SIG-M5 treated with dmso at 0.1 percent for 504 hours (cell line): ENCODE measurements around the gene SNCAIP.
"Not testable (repeated sequence)": the region's sequence is repeated elsewhere in the genome, so short reads cannot be mapped to it uniquely, and the experiment has no call there.

Experiments
- DNase-seq: peaks from one replicate; lab custom pipeline; 2025; ENCODE audit not compliant: unreplicated experiment; lab: John Stamatoyannopoulos, UW

The SNCAIP gene

DNA sequence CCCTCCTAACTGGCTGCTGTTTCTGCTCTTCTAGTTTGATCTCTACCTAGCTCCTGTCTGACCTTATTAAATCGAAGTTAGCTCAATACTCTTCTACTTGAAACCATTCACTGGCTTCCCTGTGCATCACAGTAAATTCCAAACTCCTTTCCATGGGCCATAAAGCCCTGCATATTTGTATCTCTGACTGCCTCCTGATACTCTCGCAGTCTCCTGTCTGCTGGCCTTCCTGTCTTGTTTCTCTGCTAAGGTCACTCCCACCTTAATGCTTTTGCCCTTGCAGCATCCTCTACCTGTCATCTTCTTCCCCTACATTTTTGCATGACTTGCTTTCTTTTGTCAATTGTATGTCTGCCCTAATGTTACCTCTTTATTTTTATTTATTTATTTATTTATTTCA lies 44.8 kb downstream of the SNCAIP start:
- DNase-seq: no peak

DNA sequence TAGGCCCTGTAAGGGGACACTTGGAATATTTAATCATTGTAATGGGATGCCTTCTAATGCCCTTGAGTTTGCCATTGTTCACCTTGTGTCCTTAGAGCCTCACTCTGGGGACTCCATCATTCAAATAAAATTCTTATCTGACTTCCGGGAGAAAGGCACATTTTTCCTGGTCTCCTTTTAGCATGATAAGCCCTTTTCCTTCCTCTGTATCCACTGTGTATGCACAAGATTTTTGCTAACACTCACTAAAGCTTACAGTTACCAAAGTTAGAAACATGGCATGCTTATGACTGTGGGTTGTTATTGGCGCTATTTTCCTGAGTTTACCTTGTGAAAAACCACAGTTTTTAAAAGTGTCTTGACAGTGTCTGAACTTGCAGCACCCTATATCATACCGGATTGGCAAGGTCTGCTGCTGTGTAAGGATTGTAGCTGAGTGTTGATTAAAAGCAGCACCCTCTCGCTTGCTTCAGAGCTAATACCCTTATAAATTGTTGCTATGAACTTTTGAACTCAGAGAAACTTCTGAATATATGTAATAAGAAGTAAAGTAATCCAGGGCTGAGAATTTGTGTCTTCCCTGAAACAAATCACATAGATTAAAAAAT lies 46.4 kb downstream of the SNCAIP start:
- no peak for DNase-seq

DNA sequence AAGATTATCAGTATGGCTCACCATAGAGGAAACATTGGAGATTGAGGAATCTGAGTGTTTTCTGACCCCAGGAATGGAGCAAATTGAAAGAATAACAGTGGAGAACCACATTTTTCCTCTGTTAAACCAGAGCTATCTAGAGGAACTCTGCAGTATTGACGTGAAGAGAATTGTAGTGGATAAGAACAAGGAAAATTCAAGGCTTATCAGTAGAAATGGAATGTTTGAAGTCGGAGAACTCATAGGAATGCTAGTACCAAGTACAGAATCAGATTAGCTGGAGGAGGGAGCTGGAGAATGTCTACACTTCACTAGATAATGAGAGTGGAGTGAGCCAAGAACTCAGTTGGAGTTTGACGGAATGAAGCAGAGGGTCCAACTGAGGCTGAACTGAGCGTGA lies 50.3 kb downstream of the SNCAIP start:
- no peak for DNase-seq

DNA sequence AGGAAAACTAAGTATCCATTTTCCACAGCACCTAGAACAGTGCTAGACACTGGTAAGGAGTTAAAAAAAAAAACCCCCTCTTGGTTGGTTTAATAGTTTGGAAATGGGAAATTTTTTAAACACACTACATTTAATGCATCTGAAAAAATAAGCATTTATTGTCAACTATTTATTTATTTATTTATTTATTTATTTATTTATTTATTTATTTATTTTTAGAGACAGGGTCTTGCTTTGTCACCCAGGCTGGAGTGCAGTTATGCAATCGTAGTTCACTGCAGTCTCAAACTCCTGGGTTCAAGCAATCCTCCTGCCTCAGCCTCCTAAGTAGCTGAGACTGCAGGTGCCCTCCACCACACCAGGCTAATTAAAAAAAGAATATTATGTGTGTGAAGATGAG lies 51.6 kb downstream of the SNCAIP start:
- no peak for DNase-seq

DNA sequence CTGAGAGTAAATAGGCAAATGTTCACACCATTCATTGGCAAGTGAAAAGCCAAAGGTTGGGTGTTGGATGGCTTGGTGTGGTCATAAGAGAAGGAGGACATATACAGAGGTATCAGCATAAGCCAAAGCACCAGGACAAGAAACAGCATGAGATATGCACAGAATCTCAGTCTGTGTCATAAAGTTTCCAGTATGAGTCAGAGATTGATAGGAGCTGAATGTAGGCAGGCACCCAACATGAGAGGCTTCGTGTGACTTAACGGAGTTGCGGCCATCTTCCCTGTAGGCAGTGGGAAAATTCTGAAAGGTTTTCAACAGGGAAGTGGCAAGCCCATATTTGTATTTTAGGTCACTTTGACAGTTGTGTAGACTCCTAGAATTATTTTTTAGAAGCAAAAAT lies 54.5 kb downstream of the SNCAIP start:
- DNase-seq: no peak

DNA sequence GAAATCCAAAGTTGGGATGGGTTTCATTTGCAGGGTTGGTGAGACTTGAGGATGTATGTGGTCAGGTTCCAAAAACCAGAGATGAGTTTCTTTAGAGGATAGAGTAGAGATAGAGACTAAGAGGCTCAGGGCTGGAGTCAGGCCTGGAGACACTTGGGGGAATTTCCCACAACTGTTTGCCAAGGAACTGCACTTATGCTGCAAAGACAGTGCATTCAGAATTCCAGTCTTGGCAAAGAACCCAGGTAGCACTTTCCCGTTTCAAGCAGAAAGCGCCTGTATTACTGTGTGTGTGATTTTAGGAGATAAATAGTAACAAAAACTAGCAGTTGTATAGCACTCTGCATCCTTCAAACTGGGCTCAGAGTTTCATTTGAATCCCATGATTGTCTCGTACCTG lies 55.4 kb downstream of the SNCAIP start:
- DNase-seq: no peak

DNA sequence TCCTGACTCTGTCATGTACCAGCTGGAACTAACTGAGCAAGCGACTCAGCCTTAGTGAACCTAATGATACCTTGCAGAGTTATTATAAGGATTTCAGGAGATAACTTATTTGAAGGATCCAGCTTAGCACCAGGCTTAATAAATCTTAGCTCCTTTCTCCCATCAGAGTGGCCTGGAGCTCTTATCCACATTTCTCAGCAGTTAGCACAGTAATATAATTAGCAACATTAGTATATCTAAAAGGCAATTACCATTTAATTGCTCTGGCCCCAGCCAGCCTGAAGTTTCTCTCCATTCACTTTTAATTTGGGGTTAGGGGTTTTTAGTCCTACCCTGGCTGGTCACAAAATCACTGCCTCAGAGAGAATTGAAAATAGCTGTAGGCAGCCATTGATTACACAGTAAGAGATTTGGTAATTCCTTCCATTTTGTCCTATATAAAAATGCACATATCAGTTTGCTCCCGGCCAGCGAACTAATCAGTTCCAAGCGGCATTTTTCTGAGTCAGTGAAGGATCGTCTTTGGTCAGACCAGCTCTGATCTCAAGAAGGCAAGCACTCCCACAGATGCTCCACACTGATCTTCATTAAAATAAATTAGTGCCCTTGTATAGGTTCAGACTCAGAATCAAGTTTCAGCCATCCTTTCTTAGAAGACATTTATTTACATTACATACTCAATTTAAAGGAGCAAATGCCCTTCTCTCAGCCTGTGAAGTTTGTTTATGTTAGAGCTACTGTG lies 56.6 kb downstream of the SNCAIP start:
- no peak for DNase-seq

DNA sequence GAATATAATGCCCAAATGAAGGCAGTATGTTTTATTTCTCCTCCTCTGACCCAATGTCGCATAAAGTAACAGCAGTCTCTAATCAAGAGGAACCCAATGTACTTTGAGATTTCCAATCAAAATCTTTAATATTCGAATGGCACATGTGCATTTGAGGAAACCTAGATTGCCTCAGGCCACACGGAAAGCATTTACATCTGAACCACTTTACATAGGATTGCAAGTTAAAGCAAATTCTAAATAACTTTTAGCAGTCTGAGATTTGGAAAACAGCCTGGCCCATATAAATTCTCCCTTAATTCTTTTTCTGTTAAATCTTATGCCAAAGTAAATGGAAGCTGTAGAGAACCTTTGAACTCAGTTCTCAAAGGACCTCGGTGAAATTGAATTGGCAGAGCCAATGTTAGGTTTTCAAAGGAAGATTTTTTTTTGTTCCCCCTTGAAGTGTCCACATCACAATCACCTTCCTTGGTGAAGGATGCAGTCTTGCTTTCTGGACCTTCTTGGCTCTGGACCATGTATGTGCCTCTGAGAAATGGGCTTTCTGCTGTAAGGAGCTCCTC lies 57.3 kb downstream of the SNCAIP start:
- DNase-seq: no peak

DNA sequence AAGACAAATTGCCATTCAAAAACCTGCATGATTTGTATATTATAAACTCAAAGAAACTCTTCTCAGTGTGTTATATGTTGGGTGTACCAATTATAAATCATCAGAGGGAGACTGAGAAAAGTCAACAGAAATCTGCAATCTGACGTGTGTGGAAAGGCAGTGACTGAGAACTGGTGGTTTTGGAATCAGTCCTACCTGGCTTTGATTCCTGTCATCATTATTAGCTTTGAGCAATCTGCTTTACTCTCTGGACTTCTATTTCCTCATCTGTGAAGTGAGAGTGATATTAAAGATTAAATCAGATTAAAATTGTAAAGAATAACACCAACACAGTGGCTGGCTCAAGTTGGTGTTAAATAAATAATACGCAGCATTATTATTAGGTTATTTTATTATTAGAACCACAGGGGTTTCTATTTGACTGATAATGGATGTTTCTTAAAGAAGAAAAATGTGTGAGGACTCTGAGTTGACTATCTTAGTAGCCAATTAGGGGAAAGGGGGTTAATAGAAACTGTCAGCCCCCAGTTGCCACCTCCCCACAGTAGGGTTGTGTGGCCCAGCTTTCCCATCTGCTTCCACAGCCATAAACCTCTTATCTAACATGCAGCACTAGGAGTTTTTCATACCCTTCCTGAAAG lies 59.6 kb downstream of the SNCAIP start:
- no peak for DNase-seq

DNA sequence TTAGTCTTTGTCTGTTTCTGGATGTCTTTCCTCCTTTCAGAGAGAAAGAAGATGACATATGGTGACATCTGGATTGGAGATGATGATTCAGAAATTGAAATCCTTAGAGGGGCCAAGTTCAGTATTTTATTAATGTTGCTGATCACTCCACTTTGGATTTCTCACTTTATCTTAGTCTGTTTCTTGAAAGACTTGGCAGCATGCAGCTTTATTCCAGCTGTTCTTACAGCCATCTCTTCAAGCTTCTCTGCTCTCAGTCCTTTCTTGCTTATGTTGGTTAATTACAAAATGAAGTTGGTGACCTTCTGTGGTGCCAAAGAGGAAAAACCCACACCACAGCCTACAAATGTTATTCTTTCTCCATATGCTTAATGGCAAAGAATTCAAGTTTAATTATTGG lies 62.1 kb downstream of the SNCAIP start:
- no peak for DNase-seq

DNA sequence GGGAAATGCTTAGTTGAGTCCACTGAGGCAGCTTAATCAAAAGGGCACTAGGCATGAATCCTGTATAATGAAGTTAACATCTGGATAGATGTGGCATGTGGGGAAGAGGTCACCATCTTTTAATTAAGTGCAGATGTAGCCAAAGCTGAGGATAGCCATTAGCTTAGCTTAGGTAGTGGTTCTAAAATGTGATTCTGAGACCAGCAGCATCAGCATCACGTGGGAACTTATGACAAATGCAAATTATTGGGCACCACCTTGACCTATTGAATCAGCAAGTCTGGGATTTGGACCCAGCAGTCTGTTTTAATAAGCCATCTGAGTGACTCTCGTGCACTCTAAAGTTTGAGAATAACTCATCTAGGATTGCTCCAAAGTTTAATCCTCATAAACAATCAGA lies 63.8 kb downstream of the SNCAIP start:
- no peak for DNase-seq

DNA sequence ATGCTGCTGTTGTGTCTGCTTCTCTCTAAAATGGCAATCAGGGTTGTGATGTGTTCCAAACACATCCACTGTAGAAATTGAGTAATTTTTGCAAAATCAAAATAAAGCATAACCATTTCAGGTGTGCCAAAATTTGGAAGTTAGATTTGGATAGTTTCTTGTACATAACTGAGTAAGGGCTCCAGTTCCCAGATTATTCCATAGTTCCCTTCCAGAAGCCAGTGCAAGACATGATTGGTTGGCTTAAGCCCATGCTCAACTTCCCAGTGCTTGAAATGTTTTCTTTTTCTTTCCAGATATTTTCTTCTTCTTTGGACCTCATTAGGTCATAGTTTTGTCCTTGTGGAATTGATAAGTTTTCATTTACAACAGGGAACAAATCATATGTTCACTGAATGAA lies 64.2 kb downstream of the SNCAIP start:
- DNase-seq: no peak

DNA sequence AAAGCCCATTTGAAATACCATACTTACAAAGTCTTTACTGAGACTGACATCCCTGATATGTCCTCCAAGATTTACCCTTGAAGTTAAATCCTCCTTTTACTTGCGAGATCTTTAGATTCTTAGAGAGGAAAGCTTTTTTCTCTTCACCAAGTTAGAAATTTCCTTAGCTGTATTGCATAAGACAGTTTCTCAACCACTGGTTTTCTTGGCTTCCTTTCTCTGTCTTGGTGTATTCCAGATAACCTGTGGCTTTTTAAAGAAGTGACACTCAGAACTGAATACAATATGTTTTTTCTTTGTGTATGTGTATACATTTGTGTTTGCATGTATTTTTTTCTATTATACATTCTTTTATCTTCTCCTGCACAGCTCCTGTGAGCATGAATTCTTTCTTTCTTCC lies 65.0 kb downstream of the SNCAIP start:
- peak; percentile 0 for DNase-seq

DNA sequence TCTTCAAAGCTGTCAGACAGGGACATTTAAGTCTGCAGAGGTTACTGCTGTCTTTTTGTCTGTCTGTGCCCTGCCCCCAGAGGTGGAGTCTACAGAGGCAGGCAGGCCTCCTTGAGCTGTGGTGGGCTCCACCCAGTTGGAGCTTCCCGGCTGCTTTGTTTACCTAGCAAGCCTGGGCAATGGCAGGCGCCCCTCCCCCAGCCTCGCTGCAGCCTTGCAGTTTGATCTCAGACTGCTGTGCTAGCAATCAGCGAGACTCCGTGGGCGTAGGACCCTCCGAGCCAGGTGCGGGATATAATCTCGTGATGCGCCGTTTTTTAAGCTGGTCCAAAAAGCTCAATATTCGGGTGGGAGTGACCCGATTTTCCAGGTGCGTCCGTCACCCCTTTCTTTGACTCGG lies 70.9 kb downstream of the SNCAIP start:
- DNase-seq: not testable (repeated sequence)

DNA sequence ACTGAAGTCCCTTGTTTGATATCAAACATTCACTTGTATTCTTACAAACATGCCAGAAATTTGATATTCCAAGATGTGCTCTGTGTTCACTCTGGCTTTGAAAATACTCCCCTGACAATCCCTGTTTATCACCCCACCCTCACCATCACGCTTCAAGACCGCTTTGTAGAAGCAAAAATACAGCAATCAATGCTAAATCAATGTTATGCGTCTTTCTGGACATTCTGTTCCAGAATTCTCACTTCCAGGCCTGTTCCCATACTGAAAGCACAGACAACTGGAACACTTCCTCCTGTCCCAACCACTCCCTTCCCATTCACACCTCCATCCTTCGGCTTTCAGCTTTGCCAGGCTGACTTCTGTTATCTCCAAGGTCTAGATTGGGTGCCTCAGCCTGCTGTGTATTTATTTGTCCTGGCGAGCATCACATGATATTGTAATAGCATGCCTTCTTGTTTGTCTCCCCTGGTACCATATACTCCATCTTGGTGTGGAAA lies 72.8 kb downstream of the SNCAIP start:
- DNase-seq: no peak

DNA sequence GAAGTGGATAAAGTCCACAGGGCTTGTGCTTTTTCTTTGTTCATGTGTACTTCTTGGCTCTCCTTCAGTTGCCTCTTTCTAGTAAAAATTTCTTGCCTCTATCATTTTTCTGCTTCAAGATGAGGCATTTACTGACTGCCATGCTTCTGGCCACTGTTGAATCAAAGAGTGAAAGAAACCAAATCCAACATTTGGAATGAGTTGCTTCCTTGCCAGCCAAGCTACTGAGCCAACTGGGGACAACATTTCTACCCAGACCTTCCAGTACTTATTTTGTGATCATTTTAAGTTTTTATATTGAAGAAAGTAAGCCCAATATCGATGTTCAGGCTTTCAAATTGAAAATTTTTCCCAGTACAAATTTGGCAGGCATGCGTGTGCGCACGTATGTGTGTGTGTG lies 73.2 kb downstream of the SNCAIP start:
- DNase-seq: no peak

DNA sequence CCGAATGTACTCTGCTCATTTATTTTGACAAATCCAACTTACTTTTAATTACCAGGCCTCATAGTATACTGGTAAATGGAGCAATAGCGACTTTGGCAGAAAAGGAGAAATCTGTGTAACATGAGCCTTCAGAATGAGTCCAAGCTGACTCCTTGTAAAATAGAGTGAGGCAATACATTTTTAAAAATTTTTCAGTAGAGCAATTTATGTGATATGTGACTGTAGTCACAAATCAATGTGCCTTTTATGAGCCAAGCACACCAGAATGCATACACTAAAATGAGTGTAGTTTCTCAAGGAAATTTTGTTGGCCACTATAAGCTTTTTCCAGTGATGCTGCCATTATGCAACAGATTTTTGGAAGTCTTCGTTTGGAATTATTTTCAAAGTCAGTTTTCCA lies 73.8 kb downstream of the SNCAIP start:
- no peak for DNase-seq

DNA sequence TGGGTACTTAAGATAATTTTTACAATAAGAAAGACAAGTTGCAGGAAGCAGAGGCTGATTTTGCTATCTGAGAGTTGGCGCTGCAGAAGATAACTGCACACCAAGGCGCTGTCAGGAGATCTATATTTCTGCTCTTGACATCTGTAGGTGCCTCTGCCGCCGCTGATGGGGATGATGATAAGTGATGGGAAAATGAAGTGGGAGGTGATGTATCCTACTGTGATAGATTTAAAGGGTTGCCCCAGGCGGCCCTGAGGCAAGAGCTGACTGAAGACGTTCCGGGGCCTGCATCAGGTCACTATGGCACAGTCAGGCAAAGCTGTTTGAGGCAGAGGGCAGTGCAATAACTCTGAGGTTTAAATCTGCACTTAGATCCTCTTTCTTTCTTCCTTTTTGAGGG lies 78.1 kb downstream of the SNCAIP start:
- no peak for DNase-seq

DNA sequence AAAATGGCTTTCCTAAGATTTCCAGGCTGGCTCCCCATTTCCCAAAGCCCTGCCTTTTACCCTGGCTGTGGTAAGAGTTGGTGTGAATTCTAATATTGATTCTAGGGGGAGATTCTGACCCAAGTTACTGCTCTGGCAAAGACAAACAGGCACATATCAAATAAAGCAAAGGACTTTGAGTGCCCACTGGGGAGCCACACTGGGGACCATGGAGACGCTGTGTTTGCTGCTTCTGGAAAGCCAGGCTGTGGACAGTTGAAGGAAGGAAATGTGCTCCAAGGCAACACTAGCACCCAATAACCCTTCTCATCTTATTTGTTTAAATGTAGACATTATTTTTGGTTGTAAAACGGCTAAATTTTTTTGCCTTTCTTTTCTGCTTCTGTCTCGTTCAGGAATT lies 78.7 kb downstream of the SNCAIP start:
- no peak for DNase-seq

DNA sequence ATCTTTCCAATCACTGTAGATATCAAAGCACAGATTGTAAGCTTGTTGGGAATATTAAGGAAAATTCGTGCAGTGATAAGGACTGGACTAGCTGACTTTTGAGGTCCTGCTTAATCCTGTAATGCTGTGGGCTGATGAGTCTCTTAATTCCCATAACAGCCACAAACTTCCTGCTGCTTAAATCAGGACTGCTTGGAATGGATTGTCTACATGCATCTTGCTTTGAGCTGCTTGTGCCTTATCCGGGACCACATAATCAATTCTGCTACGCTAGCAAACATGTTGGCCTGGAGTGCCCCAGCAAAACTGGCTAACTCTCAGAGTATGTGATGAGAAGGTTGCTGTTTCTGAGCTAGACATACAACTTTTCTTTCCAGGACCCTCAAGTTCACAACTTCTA lies 79.6 kb downstream of the SNCAIP start:
- DNase-seq: no peak

DNA sequence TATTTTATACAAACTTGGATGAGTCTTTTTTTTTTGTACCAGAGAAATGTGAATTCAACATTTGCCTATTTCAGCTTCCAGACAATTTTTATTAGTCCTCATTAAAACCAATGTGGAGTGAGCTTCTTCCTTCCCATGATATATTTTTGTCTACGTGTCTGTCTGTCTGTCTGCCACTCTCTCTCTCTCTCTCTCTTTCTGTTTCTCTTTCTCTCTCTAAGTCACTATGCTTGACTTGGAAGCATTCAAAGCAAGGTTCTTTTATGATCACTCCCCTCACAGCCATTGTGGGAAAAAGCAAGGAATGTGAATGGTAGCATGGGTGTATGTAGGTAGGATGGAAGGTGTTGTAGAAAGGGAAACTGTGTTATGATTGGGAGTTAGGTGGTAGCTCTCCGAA lies 80.2 kb downstream of the SNCAIP start:
- no peak for DNase-seq

DNA sequence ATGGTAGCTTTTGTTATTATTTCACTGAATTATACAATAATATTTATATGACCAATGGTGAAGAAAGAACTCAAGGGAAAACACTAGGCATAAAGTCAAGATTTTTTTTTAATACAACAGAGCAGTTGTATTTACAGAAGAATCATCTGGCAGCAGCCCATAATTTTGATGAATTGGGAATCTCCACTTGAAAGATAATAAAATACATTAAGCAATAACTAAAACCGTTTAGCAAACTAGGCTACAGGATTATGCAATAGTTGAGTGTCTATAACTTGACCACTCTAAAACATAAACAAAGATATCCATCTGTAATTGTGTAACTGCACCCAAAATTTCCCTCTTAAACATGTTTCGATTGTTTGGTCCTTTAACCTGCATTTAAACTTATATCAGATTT lies 80.8 kb downstream of the SNCAIP start:
- DNase-seq: no peak
